HCT116 (cell line): ENCODE measurements around the gene PREP. TPM values are rescaled to one million over a fixed set of nuclear protein-coding genes. Genes with fewer than 3 reads are reported as not detected.

Source experiments
- ATAC-seq: fragments of 200-7000 bp; cut with Tn5 transposase; 2 replicates; pipeline ENCODE4 v1.9.1; 2020; ENCODE audit warnings: mild to moderate bottlenecking, moderate library complexity
- BruUV-seq: library from RNA; stranded (reverse); fragments of 400-500 nt; replicated peaks from 2 replicates; lab custom pipeline; 2021; lab: Mats Ljungman, UMichigan
- CTCF ChIA-PET: fragments of 300-600 bp; sonication (Branson Sonifier 250); formaldehyde crosslinking; loops from one replicate; lab custom pipeline; 2021; ENCODE audit warnings: antibody characterized with exemption; lab: Charles Lee
- POLR2A ChIA-PET: fragments of 300-600, 350-600 bp; sonication (Branson Sonifier 250); formaldehyde crosslinking; loops from one replicate; lab custom pipeline; 2021; ENCODE audit warnings: antibody characterized with exemption; lab: Charles Lee
- RAD21 ChIA-PET, 2 experiments: fragments of 300-600 bp; sonication (Branson Sonifier 250); formaldehyde crosslinking; loops; one replicate each; lab custom pipeline; 2023; ENCODE audit warnings: low total read pairs in 2 of 2; ENCODE audit not compliant: uncharacterized antibody in 2 of 2, unreplicated experiment in 2 of 2, low non-redundant PET in 1 of 2; lab: Charles Lee
- DNase-seq: peaks from one replicate; pipeline ENCODE4 v3.0.0-alpha.2; 2010; ENCODE audit warnings: low read depth, low spot score
- H2AFZ ChIP-seq: fragments of 200-600 bp; shearing (Covaris generic), sonication (generic); 2 replicates; pipeline ENCODE4 v1.6.1; 2017; ENCODE audit warnings: low read depth, mixed run types, mixed read lengths, antibody characterized with exemption, low read length; ENCODE audit not compliant: poor library complexity, severe bottlenecking
- H3K27ac ChIP-seq: 2 replicates; pipeline ENCODE4 v1.5.1; 2012; ENCODE audit warnings: low read depth, low read length
- H3K27me3 ChIP-seq: fragments of 200-600 bp; sonication (generic); 2 replicates; pipeline ENCODE4 v1.6.1; 2016; ENCODE audit warnings: mixed run types, low read length, mixed read lengths; ENCODE audit not compliant: insufficient read depth
- H3K36me3 ChIP-seq, 2 experiments: fragments of 200-500 bp in 1 of 2; fragments of 200-600 bp in 1 of 2; sonication (Bioruptor generic) in 1 of 2; sonication (generic) in 1 of 2; 2 replicates each; pipeline versions ENCODE4 v1.5.1 to v1.6.1; 2014 to 2016; ENCODE audit warnings: low read length in 2 of 2, inconsistent platforms in 1 of 2, mixed read lengths in 1 of 2, mixed run types in 1 of 2; ENCODE audit not compliant: insufficient read depth in 2 of 2, control insufficient read depth in 1 of 2
- H3K4me1 ChIP-seq, 2 experiments: fragments of 200-600 bp in 1 of 2; sonication (generic) in 1 of 2; 2 replicates each; pipeline versions ENCODE4 v1.5.1 to v1.6.1; 2012 to 2017; ENCODE audit warnings: low read length in 2 of 2, inconsistent platforms in 1 of 2, mild to moderate bottlenecking in 1 of 2, mixed read lengths in 1 of 2, mixed run types in 1 of 2, moderate library complexity in 1 of 2; ENCODE audit not compliant: insufficient read depth in 2 of 2, control insufficient read depth in 1 of 2
- H3K4me2 ChIP-seq: fragments of 200-600 bp; sonication (generic); 2 replicates; pipeline ENCODE4 v1.6.1; 2017; ENCODE audit warnings: mixed run types, low read length, mixed read lengths
- H3K4me3 ChIP-seq, 2 experiments: fragments of 200-600 bp in 1 of 2; sonication (generic) in 1 of 2; replicated peaks in 1 of 2; 2 replicates each; pipeline ENCODE4 v1.5.1; 2011 to 2016; ENCODE audit warnings: low read length in 2 of 2, control low read depth in 1 of 2, low read depth in 1 of 2, mild to moderate bottlenecking in 1 of 2, mixed read lengths in 1 of 2, mixed run types in 1 of 2
- H3K79me2 ChIP-seq: fragments of 200-600 bp; sonication (generic); 2 replicates; pipeline ENCODE4 v1.6.1; 2017; ENCODE audit warnings: mild to moderate bottlenecking, mixed run types, low read length, moderate library complexity, mixed read lengths; ENCODE audit not compliant: insufficient read depth
- H3K9ac ChIP-seq: fragments of 200-600 bp; sonication (generic); 2 replicates; pipeline ENCODE4 v1.6.1; 2016; ENCODE audit warnings: low read length, mixed read lengths
- H3K9me2 ChIP-seq: fragments of 200-600 bp; sonication (generic), shearing (Covaris generic); 2 replicates; pipeline ENCODE4 v1.6.1; 2017; ENCODE audit warnings: mixed run types, mild to moderate bottlenecking, moderate library complexity; ENCODE audit not compliant: insufficient read depth
- H3K9me3 ChIP-seq, 2 experiments: fragments of 200-500 bp in 1 of 2; fragments of 200-600 bp in 1 of 2; sonication (Bioruptor generic) in 1 of 2; sonication (generic) in 1 of 2; 2 replicates each; pipeline ENCODE4 v1.6.1; 2014 to 2017; ENCODE audit warnings: low read length in 2 of 2, mixed read lengths in 2 of 2, inconsistent platforms in 1 of 2, low read depth in 1 of 2, mild to moderate bottlenecking in 1 of 2, mixed run types in 1 of 2, moderate library complexity in 1 of 2; ENCODE audit not compliant: control insufficient read depth in 1 of 2, insufficient read depth in 1 of 2
- H4K20me1 ChIP-seq: fragments of 200-600 bp; sonication (generic), shearing (Covaris generic); 2 replicates; pipeline ENCODE4 v1.6.1; 2017; ENCODE audit warnings: mixed run types, mild to moderate bottlenecking, moderate library complexity; ENCODE audit not compliant: insufficient read depth
- CEBPB ChIP-seq: IDR thresholded peaks from 2 replicates; pipeline ENCODE4 v1.6.1; 2012; ENCODE audit warnings: low read depth
- ELF1 ChIP-seq: IDR thresholded peaks from 2 replicates; pipeline ENCODE4 v1.6.1; 2012; ENCODE audit warnings: low read depth, borderline replicate concordance
- FOSL1 ChIP-seq: IDR thresholded peaks from 2 replicates; pipeline ENCODE4 v1.6.1; 2012; ENCODE audit warnings: low read depth
- JUND ChIP-seq: IDR thresholded peaks from 2 replicates; pipeline ENCODE4 v1.6.1; 2012
- POLR2A ChIP-seq: IDR thresholded peaks from 2 replicates; pipeline ENCODE4 v1.7.0; 2011; ENCODE audit warnings: borderline replicate concordance; ENCODE audit not compliant: insufficient read depth, insufficient read length; ENCODE audit errors: extremely low read depth
- SIN3A ChIP-seq: IDR thresholded peaks from 2 replicates; pipeline ENCODE4 v1.6.1; 2012; ENCODE audit warnings: low read depth
- SP1 ChIP-seq: IDR thresholded peaks from 2 replicates; pipeline ENCODE4 v1.6.1; 2012; ENCODE audit warnings: low read depth
- SRF ChIP-seq: IDR thresholded peaks from 2 replicates; pipeline ENCODE4 v1.6.1; 2012; ENCODE audit warnings: low read depth
- TCF7L2 ChIP-seq: IDR thresholded peaks from 2 replicates; pipeline ENCODE4 v1.7.0; 2011; ENCODE audit warnings: borderline replicate concordance, inconsistent platforms; ENCODE audit not compliant: insufficient read depth, insufficient read length; ENCODE audit errors: extremely low read depth
- ZBTB33 ChIP-seq: IDR thresholded peaks from 2 replicates; pipeline ENCODE4 v1.6.1; 2011; ENCODE audit warnings: mild to moderate bottlenecking, low read length, moderate library complexity; ENCODE audit not compliant: insufficient replicate concordance; ENCODE audit errors: extremely low read depth
- ZFX ChIP-seq: fragments of 450-650 bp; IDR thresholded peaks from 2 replicates; pipeline ENCODE4 v1.6.1; 2017
- intact Hi-C: fragments of 100-400 bp; cut with micrococcal nuclease; formaldehyde crosslinking; loops from 2 replicates; pipeline ENCODE4 v1.10.0; 2022
- total RNA-seq: library from RNA; stranded (reverse); gene quantifications from one replicate; pipeline ENCODE4 v1.2.1, GENCODE V29; 2021; ENCODE audit not compliant: unreplicated experiment
- TF ChIP-seq, protein P1 (sequence below): IDR thresholded peaks from 2 replicates; pipeline ENCODE4 v1.6.1; 2012

The PREP gene
- total RNA-seq, 1 experiment from 2014 or later = 53.5 TPM

- CTCF ChIA-PET = interaction anchor here (0.8 to 2.1 kb wide), 7 partner anchors 298 to 868 kb away, joined by 3 to 14 read pairs (median 6); partner anchors contain the start of gene PRDM1
These were observed 29.9 kb upstream of the PREP start for GRCh38 chr6:105432797-105433196.

More at GRCh38 chr6:105432797-105433196, 29.9 kb upstream of the PREP start:
- no peak overlapping the region for H3K27ac ChIP-seq
- no peaks in the 10 kb centered on the region for H3K79me2 ChIP-seq
- H3K36me3 ChIP-seq = no peaks in the 10 kb centered on the region
- no peaks in the 10 kb centered on the region for H4K20me1 ChIP-seq
- no TSS peak for BruUV-seq
- H3K27me3 ChIP-seq = no peaks in the 10 kb centered on the region
- H3K9me2 ChIP-seq = no peaks in the 10 kb centered on the region
- peaks cover 12 to 29% of the 10 kb centered on the region in 2 experiments; a peak in 3 of 4 replicates for H3K4me1 ChIP-seq
- H2AFZ ChIP-seq = peak overlapping the region; percentile 94
- DNase-seq (peak; percentile 34), ATAC-seq (peak; percentile 26; the same call in 1 of the 2 replicates)
- TF ChIP-seq, protein P1, sequence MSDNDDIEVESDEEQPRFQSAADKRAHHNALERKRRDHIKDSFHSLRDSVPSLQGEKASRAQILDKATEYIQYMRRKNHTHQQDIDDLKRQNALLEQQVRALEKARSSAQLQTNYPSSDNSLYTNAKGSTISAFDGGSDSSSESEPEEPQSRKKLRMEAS = no peak
- TF ChIP-seq POLR2A (no peak), SRF (no peak), SIN3A (0 out of 2 replicates have a peak, but pooled peaks have one; percentile 32), FOSL1 (peak; percentile 73), SP1 (peak; percentile 29; the same call in 1 of the 2 replicates), CEBPB (peak; percentile 43; the same call in 1 of the 2 replicates), TCF7L2 (no peak), JUND (peak; percentile 76), ZFX (no peak), ELF1 (no peak), ZBTB33 (no peak)
- H3K4me3 ChIP-seq = peak overlapping the region in 1 of 2 experiments; percentile 10; a peak in 1 of 4 replicates
- POLR2A ChIA-PET = no interaction called here
- RAD21 ChIA-PET = no interaction called here
- no peak overlapping the region for H3K9ac ChIP-seq
- H3K9me3 ChIP-seq = no peaks in the 10 kb centered on the region
- peak overlapping the region; percentile 56 for H3K4me2 ChIP-seq
- intact Hi-C loops = loop anchor here (10.0 kb wide), 1 partner anchor 1012 kb away; no protein-coding TSS in a partner anchor
